GM23338 (cell line): ENCODE results near the gene RRAS. TPM values are rescaled to one million over a fixed set of nuclear protein-coding genes. Genes with fewer than 3 reads are reported as not detected.

ENCODE experiments used
- ATAC-seq: fragments of 200-7000 bp; cut with Tn5 transposase; 3 replicates; pipeline ENCODE4 v1.9.1; 2020
- DNase-seq: peaks from one replicate; pipeline ENCODE4 v3.0.0-alpha.2; 2015; ENCODE audit warnings: low spot score
- H2AFZ ChIP-seq: fragments of 200-600 bp; sonication (generic); 2 replicates; pipeline ENCODE4 v1.8.0; 2016; ENCODE audit warnings: antibody characterized with exemption, mild to moderate bottlenecking, moderate library complexity
- H3F3A ChIP-seq: fragments of 200-600 bp; sonication (generic); replicated peaks from 2 replicates; pipeline ENCODE4 v1.8.0; 2017; ENCODE audit warnings: antibody characterized with exemption, mixed run types, low read depth
- H3K27ac ChIP-seq: fragments of 200-600 bp; sonication (generic); 2 replicates; pipeline ENCODE4 v1.6.1; 2016; ENCODE audit warnings: low read depth
- H3K27me3 ChIP-seq: fragments of 200-600 bp; sonication (generic); 2 replicates; pipeline ENCODE4 v1.8.0; 2016; ENCODE audit warnings: mild to moderate bottlenecking, mixed run types, moderate library complexity; ENCODE audit not compliant: insufficient read depth
- H3K36me3 ChIP-seq: fragments of 200-600 bp; sonication (generic); 2 replicates; pipeline ENCODE4 v1.8.0; 2016; ENCODE audit warnings: mild to moderate bottlenecking; ENCODE audit not compliant: insufficient read depth
- H3K4me1 ChIP-seq: fragments of 200-600 bp; sonication (generic); 2 replicates; pipeline ENCODE4 v1.8.0; 2016; ENCODE audit warnings: mild to moderate bottlenecking, moderate library complexity; ENCODE audit not compliant: insufficient read depth
- H3K4me2 ChIP-seq: fragments of 200-600 bp; sonication (generic); 2 replicates; pipeline ENCODE4 v1.7.1; 2017; ENCODE audit warnings: mixed run types
- H3K4me3 ChIP-seq: fragments of 200-600 bp; sonication (generic); 2 replicates; pipeline ENCODE4 v1.6.1; 2016; ENCODE audit warnings: mixed run types
- H3K79me2 ChIP-seq: fragments of 200-600 bp; sonication (generic); replicated peaks from 2 replicates; pipeline ENCODE4 v1.8.0; 2017; ENCODE audit warnings: mild to moderate bottlenecking; ENCODE audit not compliant: insufficient read depth
- H3K9me2 ChIP-seq: fragments of 200-600 bp; sonication (generic); 2 replicates; pipeline ENCODE4 v1.8.0; 2017; ENCODE audit not compliant: insufficient read depth
- H4K20me1 ChIP-seq: fragments of 200-600 bp; sonication (generic); replicated peaks from 2 replicates; pipeline ENCODE4 v1.8.0; 2017; ENCODE audit warnings: mild to moderate bottlenecking; ENCODE audit not compliant: insufficient read depth
- H3K27ac Mint-ChIP-seq: 2 replicates; pipeline ENCODE4 v1.8.0; 2020; ENCODE audit warnings: inconsistent platforms, mild to moderate bottlenecking, moderate library complexity, mixed read lengths
- H3K27me3 Mint-ChIP-seq: 3 replicates; pipeline ENCODE4 v1.8.0; 2022; ENCODE audit warnings: low read depth, mild to moderate bottlenecking, moderate library complexity, mixed read lengths, inconsistent platforms; ENCODE audit not compliant: insufficient read depth, poor library complexity
- H3K36me3 Mint-ChIP-seq: 3 replicates; pipeline ENCODE4 v1.8.0; 2021; ENCODE audit warnings: low read depth, mild to moderate bottlenecking, inconsistent platforms, moderate library complexity, mixed read lengths
- H3K4me1 Mint-ChIP-seq: 3 replicates; pipeline ENCODE4 v1.8.0; 2020; ENCODE audit warnings: mild to moderate bottlenecking, inconsistent platforms, mixed read lengths
- H3K4me3 Mint-ChIP-seq: 3 replicates; pipeline ENCODE4 v1.8.0; 2021; ENCODE audit warnings: moderate library complexity, mild to moderate bottlenecking, inconsistent platforms, mixed read lengths
- H3K9me3 Mint-ChIP-seq: 3 replicates; pipeline ENCODE4 v1.8.0; 2020; ENCODE audit warnings: moderate library complexity, mild to moderate bottlenecking, inconsistent platforms, mixed read lengths
- CREB1 ChIP-seq: fragments of 250-450 bp; sonication (Bioruptor Pico); IDR thresholded peaks from 2 replicates; pipeline ENCODE4 v1.5.0; 2020; ENCODE audit warnings: low read depth, mild to moderate bottlenecking, moderate library complexity
- CTCF ChIP-seq, 2 experiments: fragments of 200-600 bp in 1 of 2; sonication (generic) in 1 of 2; conservative IDR thresholded peaks; 2 replicates each; pipeline versions ENCODE4 v1.5.1 to v1.6.1; 2016 to 2017; ENCODE audit warnings: antibody characterized with exemption in 2 of 2, low read depth in 2 of 2, mild to moderate bottlenecking in 2 of 2, moderate library complexity in 1 of 2
- ETS1 ChIP-seq: IDR thresholded peaks from 2 replicates; pipeline ENCODE4 v1.6.1; 2016; ENCODE audit warnings: antibody characterized with exemption
- EZH2 ChIP-seq: fragments of 200-600 bp; sonication (generic); IDR thresholded peaks from one replicate; pipeline ENCODE4 v1.8.0; 2017; ENCODE audit warnings: antibody characterized with exemption, mild to moderate bottlenecking, low read depth; ENCODE audit not compliant: unreplicated experiment
- JUNB ChIP-seq: IDR thresholded peaks from one replicate; pipeline ENCODE4 v1.6.1; 2016; ENCODE audit warnings: antibody characterized with exemption; ENCODE audit not compliant: unreplicated experiment
- POLR2AphosphoS5 ChIP-seq: IDR thresholded peaks from 2 replicates; pipeline ENCODE4 v1.6.1; 2016; ENCODE audit warnings: antibody characterized with exemption, low read depth
- ZNF114 ChIP-seq: fragments of 250-450 bp; sonication (Bioruptor Pico); IDR thresholded peaks from 2 replicates; pipeline ENCODE4 v1.5.0; 2020; ENCODE audit warnings: mild to moderate bottlenecking, moderate library complexity
- polyA plus RNA-seq: library from polyadenylated mRNA; unstranded; fragments of >200 nt; fragmentation: Nextera tagmentation; extraction: Ambion mirVana; gene quantifications from 2 replicates; pipeline ENCODE4 v1.2.1, GENCODE V29; 2016
- total RNA-seq: library from RNA; depleted of rRNA; stranded (reverse); fragments of >200 nt; shearing (Covaris generic); gene quantifications from 2 replicates; pipeline ENCODE4 v1.2.3, GENCODE V29; 2014

RRAS gene
- total and polyA plus RNA-seq, 2 experiments from 2014 or later, result 9.3 to 30.0 TPM

- no peaks in the 10 kb centered on the region; the same call in 2 of the 3 replicates for H3K9me3 Mint-ChIP-seq
- Histone ChIP-seq H3K9me2 (no peaks in the 10 kb centered on the region), H3K4me1 (peaks cover 22% of the 10 kb centered on the region), H3K79me2 (peaks cover 50% of the 10 kb centered on the region), H3K4me3 (peak within 1 kb of the TSS; percentile 95), H4K20me1 (peaks cover 29% of the 10 kb centered on the region), H3F3A (peaks cover 38% of the 10 kb centered on the region), H3K27me3 (no peaks in the 10 kb centered on the region), H3K27ac (peak within 1 kb of the TSS; percentile 98), H3K36me3 (peaks cover 20% of the 10 kb centered on the region), H3K4me2 (peak within 1 kb of the TSS; percentile 84), H2AFZ (no peak within 1 kb of the TSS)
- H3K4me3 Mint-ChIP-seq, result peak within 1 kb of the TSS; percentile 91
- DNase-seq, result peak; percentile 67
- peaks cover 35% of the 10 kb centered on the region for H3K27me3 Mint-ChIP-seq
- H3K4me1 Mint-ChIP-seq, result peaks cover 19% of the 10 kb centered on the region
- TF ChIP-seq CTCF (conservative IDR thresholded peaks at IDR 0.05; ENCODE audit: low read depth in 2 of 2), result 0 out of 4 replicates have a peak, but pooled peaks of 1 of the 2 experiments have one; percentile 0
- peak; percentile 93 for TF ChIP-seq POLR2AphosphoS5
- TF ChIP-seq ZNF114 (CRISPR knock-in tag), result no peak
- peaks cover 28% of the 10 kb centered on the region for H3K36me3 Mint-ChIP-seq
- peak within 1 kb of the TSS; percentile 100 for H3K27ac Mint-ChIP-seq
- ATAC-seq, result peak; percentile 9
Observed at GRCh38 chr19:49677231-49677900, 37.4 kb upstream of the RRAS start, which contains the start of gene PRMT1. Gene PRMT1 (plus strand): TSS chr19:49677271. CDS start chr19:49677281, 10 bp downstream.

DNA sequence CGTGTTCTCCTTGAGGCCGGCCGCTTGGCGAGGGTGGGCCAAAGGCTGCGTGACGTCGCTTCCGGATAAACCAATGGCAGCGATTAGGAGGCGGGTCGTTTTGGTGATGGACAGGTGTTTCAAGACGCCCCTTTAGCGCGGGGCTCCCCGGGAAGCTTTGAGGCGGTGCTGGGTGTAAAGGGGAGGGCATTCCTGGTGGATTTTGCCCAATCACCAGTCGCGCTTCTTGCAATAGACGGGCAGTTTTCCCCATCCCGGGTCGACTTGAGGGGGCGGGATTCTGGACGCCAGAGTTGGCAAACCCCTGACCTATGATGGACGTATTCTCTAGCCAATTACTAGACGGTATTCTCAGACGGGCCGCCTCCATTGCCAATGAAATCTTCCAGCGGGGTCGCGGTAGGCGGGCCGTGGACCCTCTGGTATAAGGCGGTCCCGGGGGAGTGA, 36.9 kb upstream of the RRAS start:
- no peaks in the 10 kb centered on the region; the same call in 1 of the 3 replicates for H3K9me3 Mint-ChIP-seq
- H3K4me1 Mint-ChIP-seq, result peaks cover 23% of the 10 kb centered on the region
- Histone ChIP-seq H3K79me2 (peaks cover 44% of the 10 kb centered on the region), H3K4me3 (peak overlapping the region; percentile 95), H2AFZ (no peak overlapping the region), H3K27me3 (no peaks in the 10 kb centered on the region), H3K27ac (peak overlapping the region; percentile 92; the same call in 1 of the 2 replicates), H3K4me2 (peak overlapping the region; percentile 84), H3K4me1 (peaks cover 25% of the 10 kb centered on the region), H3F3A (peaks cover 36% of the 10 kb centered on the region), H4K20me1 (peaks cover 23% of the 10 kb centered on the region), H3K36me3 (peaks cover 14% of the 10 kb centered on the region), H3K9me2 (no peaks in the 10 kb centered on the region)
- peaks cover 35% of the 10 kb centered on the region for H3K27me3 Mint-ChIP-seq
- TF ChIP-seq ZNF114 (CRISPR knock-in tag) (no peak), CREB1 (CRISPR knock-in tag) (peak; percentile 91), ETS1 (no peak), JUNB (no peak), EZH2 (no peak)
- ATAC-seq (peak; percentile 64), DNase-seq (peak; percentile 100)
- peak overlapping the region; percentile 91 for H3K4me3 Mint-ChIP-seq
- peaks cover 28% of the 10 kb centered on the region for H3K36me3 Mint-ChIP-seq
- H3K27ac Mint-ChIP-seq, result peak overlapping the region; percentile 100
